Tibial artery (tissue), 4 donors: ENCODE data around the gene PHETA1.

ENCODE experiments used
- DNase-seq, 2 donors: peaks; one replicate each; pipeline ENCODE4 v3.0.0-alpha.2; 2019
- H3K27ac ChIP-seq, 2 donors: fragments of 200-600 bp; sonication (generic) in 1 of 2; 1 replicate in 1 of 2; 2 replicates in 1 of 2; pipeline ENCODE4 v1.5.1; 2018 to 2019; ENCODE audit warnings: mild to moderate bottlenecking in 1 of 2
- H3K27me3 ChIP-seq, 2 donors: fragments of 200-600 bp; sonication (generic) in 1 of 2; one replicate each; pipeline versions ENCODE4 v1.5.1 to v1.6.0; 2016 to 2019
- H3K36me3 ChIP-seq, 3 donors: fragments of 200-600 bp; sonication (generic) in 2 of 3; one replicate each; pipeline ENCODE4 v1.5.1; 2016 to 2019; ENCODE audit warnings: mild to moderate bottlenecking in 2 of 3
- H3K4me1 ChIP-seq, 4 donors: fragments of 200-600 bp; sonication (generic) in 2 of 4; 1 replicate in 3 of 4; 2 replicates in 1 of 4; pipeline ENCODE4 v1.5.1; 2016 to 2019
- H3K4me3 ChIP-seq, 2 donors: fragments of 200-600 bp; sonication (generic) in 1 of 2; 1 replicate in 1 of 2; 2 replicates in 1 of 2; pipeline ENCODE4 v1.5.1; 2018 to 2019; ENCODE audit warnings: mild to moderate bottlenecking in 2 of 2
- H3K9me3 ChIP-seq, 3 donors: fragments of 200-600 bp; sonication (generic) in 1 of 3; one replicate each; pipeline ENCODE4 v1.5.1; 2016 to 2019
- CTCF ChIP-seq, 2 experiments: fragments of 200-600 bp in 1 of 2; fragments of 450-650 bp in 1 of 2; IDR thresholded peaks; one replicate each; pipeline ENCODE4 v1.5.1; 2017 to 2019; ENCODE audit warnings: antibody characterized with exemption in 2 of 2, mild to moderate bottlenecking in 1 of 2, moderate library complexity in 1 of 2
- intact Hi-C: fragments of 100-400 bp; cut with DNase I; formaldehyde crosslinking; loops from one replicate; pipeline ENCODE4 v1.15.0; 2023; ENCODE audit warnings: low total_unique reads

Gene PHETA1

GRCh38 chr12:111409780-111410430 lies 41.0 kb upstream of the PHETA1 start:
- Histone ChIP-seq H3K4me3 (peak overlapping the region; percentile 15 to 23), H3K27me3 (no peaks in the 10 kb centered on the region), H3K27ac (peak overlapping the region; percentile 74 to 81), H3K36me3 (no peaks in the 10 kb centered on the region), H3K9me3 (no peaks in the 10 kb centered on the region), H3K4me1 (peaks cover 0 to 79% (median 60%) of the 10 kb centered on the region in 4 donors)
- intact Hi-C loops = no loop called here
- peak; percentile 53 to 82 for DNase-seq
- no peak for TF ChIP-seq CTCF (IDR thresholded peaks at IDR 0.05)

- Histone ChIP-seq H3K4me1 (peaks cover 0 to 84% (median 65%) of the 10 kb centered on the region in 4 donors), H3K27me3 (no peaks in the 10 kb centered on the region), H3K9me3 (no peaks in the 10 kb centered on the region), H3K27ac (peak overlapping the region; percentile 74 to 81), H3K4me3 (peak overlapping the region; percentile 15 to 23), H3K36me3 (no peaks in the 10 kb centered on the region)
- no peak for DNase-seq
- intact Hi-C loops = no loop called here
- TF ChIP-seq CTCF (IDR thresholded peaks at IDR 0.05) = no peak
These were observed 40.5 kb upstream of the PHETA1 start for GRCh38 chr12:111409403-111409779.

- Histone ChIP-seq H3K4me3 (peak overlapping the region; percentile 15 to 23), H3K36me3 (no peaks in the 10 kb centered on the region), H3K9me3 (no peaks in the 10 kb centered on the region), H3K27ac (peak overlapping the region; percentile 74 to 81), H3K27me3 (no peaks in the 10 kb centered on the region), H3K4me1 (peaks cover 0 to 85% (median 68%) of the 10 kb centered on the region in 4 donors)
- TF ChIP-seq CTCF (IDR thresholded peaks at IDR 0.05) = no peak
- intact Hi-C loops = no loop called here
- DNase-seq = no peak
These were observed 39.9 kb upstream of the PHETA1 start for GRCh38 chr12:111408686-111409402.

GRCh38 chr12:111408116-111408440 lies 39.2 kb upstream of the PHETA1 start:
- Histone ChIP-seq H3K27ac (peak overlapping the region; percentile 78 to 81), H3K4me1 (peaks cover 0 to 86% (median 72%) of the 10 kb centered on the region in 4 donors), H3K9me3 (no peaks in the 10 kb centered on the region), H3K4me3 (peak overlapping the region in 1 of 2 donors; percentile 93), H3K27me3 (no peaks in the 10 kb centered on the region), H3K36me3 (no peaks in the 10 kb centered on the region)
- intact Hi-C loops = no loop called here
- TF ChIP-seq CTCF (IDR thresholded peaks at IDR 0.05) = no peak
- DNase-seq = no peak

- Histone ChIP-seq H3K27ac (peak overlapping the region; percentile 78 to 82), H3K4me1 (peaks cover 0 to 90% (median 76%) of the 10 kb centered on the region in 4 donors), H3K9me3 (no peaks in the 10 kb centered on the region), H3K4me3 (peak overlapping the region; percentile 93), H3K36me3 (no peaks in the 10 kb centered on the region), H3K27me3 (no peaks in the 10 kb centered on the region)
- no peak for DNase-seq
- intact Hi-C loops = no loop called here
- TF ChIP-seq CTCF (IDR thresholded peaks at IDR 0.05) = no peak
These were observed 38.7 kb upstream of the PHETA1 start for GRCh38 chr12:111407377-111408115.
